AG09309 (cell line): ENCODE measurements around the gene ARHGAP6.

Experiments
- DNase-seq: peaks from one replicate; pipeline ENCODE4 v3.0.0-alpha.2; 2010; ENCODE audit warnings: low read depth
- H3K4me3 ChIP-seq: 2 replicates; pipeline ENCODE4 v1.5.1; 2011; ENCODE audit warnings: mild to moderate bottlenecking, low read depth, low read length, moderate library complexity; ENCODE audit not compliant: control insufficient read depth
- TF ChIP-seq, protein P1 (sequence below): IDR thresholded peaks from 2 replicates; pipeline ENCODE4 v1.5.1; 2011; ENCODE audit warnings: mild to moderate bottlenecking, low read depth, low read length, inconsistent platforms; ENCODE audit not compliant: insufficient read depth, control insufficient read depth; ENCODE audit errors: missing control alignments

ARHGAP6 gene

DNA sequence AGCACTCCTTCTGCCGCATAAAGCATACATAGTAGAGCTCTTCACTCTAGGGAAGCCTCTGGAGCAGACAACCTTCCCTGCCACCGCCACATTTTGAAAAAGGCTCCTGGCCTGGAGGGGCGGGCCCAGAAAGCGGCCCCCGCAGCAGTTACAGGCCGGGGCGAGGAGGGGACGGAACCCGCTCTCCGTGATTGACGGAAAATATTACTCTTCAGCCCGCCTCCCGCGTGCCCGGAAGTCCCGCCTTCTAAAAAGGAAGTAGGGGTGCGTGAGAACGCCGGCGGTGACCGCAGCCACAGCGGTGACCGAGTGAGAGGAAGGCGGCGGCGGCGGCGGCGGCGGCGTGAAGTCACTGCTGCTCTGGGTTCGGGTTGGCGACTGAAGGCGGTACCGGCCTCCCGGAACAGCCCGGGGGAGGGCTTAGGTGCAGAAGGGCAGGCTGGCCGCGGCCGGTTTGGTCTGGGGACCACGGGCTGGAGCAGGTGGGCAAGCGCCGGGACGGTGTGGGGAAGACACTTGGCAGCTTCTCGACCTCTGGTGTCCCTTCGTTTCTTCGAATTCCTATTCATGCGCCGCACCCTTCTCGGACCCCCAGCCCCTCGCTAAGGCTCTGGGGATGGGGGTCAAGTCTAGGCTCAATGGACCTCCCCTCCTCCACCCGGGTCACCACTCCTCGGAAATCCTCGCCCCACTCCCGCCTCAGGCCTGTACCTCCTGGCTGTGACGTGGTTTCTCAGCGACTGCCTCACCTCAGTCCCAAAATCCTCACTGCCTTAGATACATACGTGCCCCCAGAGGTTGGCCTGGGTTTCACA, 554.5 kb downstream of the ARHGAP6 start, which contains the start of gene HCCS:
Gene HCCS (plus strand): TSS at position 296 of the 815 bp plus-strand sequence. CDS start 729 bp downstream, outside the sequence.
- TF ChIP-seq, protein P1, sequence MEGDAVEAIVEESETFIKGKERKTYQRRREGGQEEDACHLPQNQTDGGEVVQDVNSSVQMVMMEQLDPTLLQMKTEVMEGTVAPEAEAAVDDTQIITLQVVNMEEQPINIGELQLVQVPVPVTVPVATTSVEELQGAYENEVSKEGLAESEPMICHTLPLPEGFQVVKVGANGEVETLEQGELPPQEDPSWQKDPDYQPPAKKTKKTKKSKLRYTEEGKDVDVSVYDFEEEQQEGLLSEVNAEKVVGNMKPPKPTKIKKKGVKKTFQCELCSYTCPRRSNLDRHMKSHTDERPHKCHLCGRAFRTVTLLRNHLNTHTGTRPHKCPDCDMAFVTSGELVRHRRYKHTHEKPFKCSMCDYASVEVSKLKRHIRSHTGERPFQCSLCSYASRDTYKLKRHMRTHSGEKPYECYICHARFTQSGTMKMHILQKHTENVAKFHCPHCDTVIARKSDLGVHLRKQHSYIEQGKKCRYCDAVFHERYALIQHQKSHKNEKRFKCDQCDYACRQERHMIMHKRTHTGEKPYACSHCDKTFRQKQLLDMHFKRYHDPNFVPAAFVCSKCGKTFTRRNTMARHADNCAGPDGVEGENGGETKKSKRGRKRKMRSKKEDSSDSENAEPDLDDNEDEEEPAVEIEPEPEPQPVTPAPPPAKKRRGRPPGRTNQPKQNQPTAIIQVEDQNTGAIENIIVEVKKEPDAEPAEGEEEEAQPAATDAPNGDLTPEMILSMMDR: no peak
- H3K4me3 ChIP-seq: peak within 1 kb of the TSS; percentile 90
- DNase-seq: no peak

DNA sequence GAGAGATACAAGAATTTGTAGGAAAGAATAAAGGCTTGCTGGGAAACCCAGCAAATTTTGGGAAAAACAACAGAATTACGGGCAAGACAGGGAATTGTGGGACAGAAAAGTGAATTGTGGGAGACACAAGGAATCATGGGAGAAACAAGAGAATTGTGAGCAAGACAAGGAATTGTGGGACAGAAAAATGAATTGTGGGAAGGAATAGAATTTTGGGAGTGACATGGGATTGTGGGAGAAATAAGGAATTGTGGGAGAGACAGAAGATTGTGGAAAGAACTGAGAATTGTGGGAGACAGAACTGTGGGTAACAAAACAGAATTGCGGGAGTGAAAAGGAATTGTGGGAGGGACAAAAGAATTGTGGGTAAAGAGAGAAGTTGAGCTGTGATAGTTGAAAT, 555.8 kb downstream of the ARHGAP6 start:
- DNase-seq: no peak
- TF ChIP-seq, protein P1: no peak
- H3K4me3 ChIP-seq: no peak overlapping the region

DNA sequence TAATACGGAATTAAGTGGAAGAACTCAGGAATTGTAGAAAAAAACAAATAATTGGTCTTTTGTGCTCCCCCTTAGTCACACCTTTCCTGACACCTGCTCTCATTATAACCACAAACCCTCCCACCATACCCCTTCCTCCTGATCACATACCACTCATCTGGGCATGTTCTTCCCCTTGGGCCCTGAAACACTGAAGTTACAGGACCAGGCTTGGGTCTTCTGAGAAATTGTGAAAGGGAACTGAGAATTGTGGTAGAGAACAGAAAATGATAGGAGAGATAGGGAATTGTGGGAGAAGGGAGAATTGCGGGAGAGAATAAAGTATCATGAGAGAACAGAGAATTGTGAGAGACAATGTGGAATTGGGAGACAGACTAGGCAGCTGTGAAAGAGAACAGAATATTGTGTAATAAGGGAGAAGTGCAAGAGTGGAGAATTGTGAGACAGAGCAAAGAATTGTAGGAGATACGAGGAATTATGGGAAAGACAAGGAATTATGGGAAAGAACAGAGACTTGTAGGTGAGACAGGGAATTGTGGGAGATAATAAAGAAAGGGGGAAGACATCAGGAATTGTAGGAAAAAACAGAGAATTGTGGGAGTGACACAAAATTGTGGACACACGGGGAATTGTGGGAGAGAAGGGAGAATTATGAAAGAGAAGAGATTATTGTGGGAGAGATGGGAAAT, 557.3 kb downstream of the ARHGAP6 start:
- TF ChIP-seq, protein P1: no peak
- DNase-seq: no peak
- no peak overlapping the region for H3K4me3 ChIP-seq

DNA sequence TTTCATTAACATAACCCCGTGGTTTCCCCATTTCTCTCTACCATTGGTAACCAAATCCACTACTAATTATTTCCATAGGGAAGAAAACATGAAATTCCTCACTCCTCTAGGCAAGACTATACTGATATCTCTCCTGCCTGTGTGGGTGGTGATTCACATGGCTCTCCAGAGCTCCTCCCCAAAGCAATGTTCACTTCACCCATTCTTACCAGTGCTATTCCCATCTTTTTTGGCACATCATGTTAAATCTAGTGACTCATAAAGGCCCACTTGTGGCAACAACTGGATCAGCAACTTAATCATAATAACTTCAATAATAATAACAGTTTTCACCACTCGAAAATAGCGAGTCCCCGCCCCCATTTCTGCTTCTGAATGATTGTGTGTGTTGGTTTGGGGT, 560.6 kb downstream of the ARHGAP6 start:
- no peak for DNase-seq
- H3K4me3 ChIP-seq: no peak overlapping the region
- TF ChIP-seq, protein P1: no peak

DNA sequence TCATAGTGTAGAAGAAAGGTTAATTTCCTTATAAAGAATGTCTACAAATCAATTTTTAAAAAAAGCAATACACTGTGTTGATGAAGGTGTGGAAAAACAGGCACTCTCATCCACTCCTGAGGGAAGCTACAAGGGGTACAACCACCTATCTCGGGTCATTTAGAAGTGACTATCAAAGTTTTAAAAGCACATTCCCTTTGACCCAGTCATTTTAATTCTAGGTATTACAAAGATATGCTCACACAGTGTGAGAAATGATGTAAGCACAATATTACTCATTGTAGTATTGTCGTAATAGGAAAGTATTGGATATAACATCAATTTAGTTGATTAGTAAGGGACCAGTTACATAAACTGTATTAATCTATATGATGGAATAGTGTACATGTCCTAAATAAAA, 562.0 kb downstream of the ARHGAP6 start:
- TF ChIP-seq, protein P1: no peak
- DNase-seq: no peak
- H3K4me3 ChIP-seq: no peak overlapping the region

DNA sequence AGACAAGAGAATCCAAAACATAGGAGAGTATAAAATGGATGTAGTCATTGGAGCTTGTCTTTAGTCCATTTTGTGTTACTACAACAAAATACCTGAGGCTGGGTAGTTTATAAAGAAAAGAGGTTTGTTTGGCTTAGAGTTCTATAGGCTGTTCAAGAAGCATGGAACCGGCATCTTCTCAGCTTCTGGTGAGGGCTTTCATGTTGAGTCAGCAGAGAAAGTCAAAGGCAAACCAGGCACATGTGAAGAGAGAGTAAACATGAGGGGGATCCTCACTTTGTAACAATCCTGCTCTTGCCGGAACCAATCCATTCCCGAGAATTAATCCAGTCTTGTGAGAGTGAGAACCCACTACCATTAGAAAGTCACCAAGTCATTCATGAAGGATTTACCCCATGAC, 562.7 kb downstream of the ARHGAP6 start:
- H3K4me3 ChIP-seq: no peak overlapping the region
- no peak for DNase-seq
- TF ChIP-seq, protein P1: no peak
